ENCODE data around the gene ABCC3. TPM values are rescaled to one million over a fixed set of nuclear protein-coding genes. Genes with fewer than 3 reads are reported as not detected.

The ABCC3 gene, protein sequence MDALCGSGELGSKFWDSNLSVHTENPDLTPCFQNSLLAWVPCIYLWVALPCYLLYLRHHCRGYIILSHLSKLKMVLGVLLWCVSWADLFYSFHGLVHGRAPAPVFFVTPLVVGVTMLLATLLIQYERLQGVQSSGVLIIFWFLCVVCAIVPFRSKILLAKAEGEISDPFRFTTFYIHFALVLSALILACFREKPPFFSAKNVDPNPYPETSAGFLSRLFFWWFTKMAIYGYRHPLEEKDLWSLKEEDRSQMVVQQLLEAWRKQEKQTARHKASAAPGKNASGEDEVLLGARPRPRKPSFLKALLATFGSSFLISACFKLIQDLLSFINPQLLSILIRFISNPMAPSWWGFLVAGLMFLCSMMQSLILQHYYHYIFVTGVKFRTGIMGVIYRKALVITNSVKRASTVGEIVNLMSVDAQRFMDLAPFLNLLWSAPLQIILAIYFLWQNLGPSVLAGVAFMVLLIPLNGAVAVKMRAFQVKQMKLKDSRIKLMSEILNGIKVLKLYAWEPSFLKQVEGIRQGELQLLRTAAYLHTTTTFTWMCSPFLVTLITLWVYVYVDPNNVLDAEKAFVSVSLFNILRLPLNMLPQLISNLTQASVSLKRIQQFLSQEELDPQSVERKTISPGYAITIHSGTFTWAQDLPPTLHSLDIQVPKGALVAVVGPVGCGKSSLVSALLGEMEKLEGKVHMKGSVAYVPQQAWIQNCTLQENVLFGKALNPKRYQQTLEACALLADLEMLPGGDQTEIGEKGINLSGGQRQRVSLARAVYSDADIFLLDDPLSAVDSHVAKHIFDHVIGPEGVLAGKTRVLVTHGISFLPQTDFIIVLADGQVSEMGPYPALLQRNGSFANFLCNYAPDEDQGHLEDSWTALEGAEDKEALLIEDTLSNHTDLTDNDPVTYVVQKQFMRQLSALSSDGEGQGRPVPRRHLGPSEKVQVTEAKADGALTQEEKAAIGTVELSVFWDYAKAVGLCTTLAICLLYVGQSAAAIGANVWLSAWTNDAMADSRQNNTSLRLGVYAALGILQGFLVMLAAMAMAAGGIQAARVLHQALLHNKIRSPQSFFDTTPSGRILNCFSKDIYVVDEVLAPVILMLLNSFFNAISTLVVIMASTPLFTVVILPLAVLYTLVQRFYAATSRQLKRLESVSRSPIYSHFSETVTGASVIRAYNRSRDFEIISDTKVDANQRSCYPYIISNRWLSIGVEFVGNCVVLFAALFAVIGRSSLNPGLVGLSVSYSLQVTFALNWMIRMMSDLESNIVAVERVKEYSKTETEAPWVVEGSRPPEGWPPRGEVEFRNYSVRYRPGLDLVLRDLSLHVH (N-terminal part only)
- 10 to 100 TPM; 10.5 to 15.5 (median 12.9) TPM for polyA plus RNA-seq (ENCODE audit: insufficient read length in 3 of 3)
- long read RNA-seq, donor 1, result 0 reads
- long read RNA-seq, donor 2, result 0 reads
- long read RNA-seq, donor 3, result 0 reads
- long read RNA-seq, donor 4, partial matches to known transcripts, result 0 of 2 reads
- long read RNA-seq, donor 4, other reads (novel, unspliced or antisense), result 0 of 2 reads
- long read RNA-seq, donor 5, result 0 reads
- long read RNA-seq, donor 6, full-length matches to known transcripts, result 5 of 5 reads
- long read RNA-seq, donor 6, partial matches to known transcripts, result 0 of 5 reads
- long read RNA-seq, donor 6, other reads (novel, unspliced or antisense), result 0 of 5 reads
- long read RNA-seq, donor 7, partial matches to known transcripts, result 0 of 4 reads
- long read RNA-seq, donor 7, other reads (novel, unspliced or antisense), result 0 of 4 reads
- long read RNA-seq, donor 8, result 0 reads
- long read RNA-seq, donor 9, partial matches to known transcripts, result 0 of 1 reads
- long read RNA-seq, donor 9, other reads (novel, unspliced or antisense), result 0 of 1 reads
- long read RNA-seq, donor 10, result 0 reads
- long read RNA-seq, donor 11, partial matches to known transcripts, result 0 of 1 reads
- long read RNA-seq, donor 11, other reads (novel, unspliced or antisense), result 0 of 1 reads
- long read RNA-seq, donor 12, result 0 reads
- long read RNA-seq, donor 13, result 0 reads
- long read RNA-seq, donor 14, partial matches to known transcripts, result 0 of 1 reads
- long read RNA-seq, donor 14, other reads (novel, unspliced or antisense), result 0 of 1 reads
- long read RNA-seq, donor 15, result 0 reads
- long read RNA-seq, donor 16, full-length matches to known transcripts, result 6 of 6 reads
- long read RNA-seq, donor 16, partial matches to known transcripts, result 0 of 6 reads
- long read RNA-seq, donor 16, other reads (novel, unspliced or antisense), result 0 of 6 reads

DNA sequence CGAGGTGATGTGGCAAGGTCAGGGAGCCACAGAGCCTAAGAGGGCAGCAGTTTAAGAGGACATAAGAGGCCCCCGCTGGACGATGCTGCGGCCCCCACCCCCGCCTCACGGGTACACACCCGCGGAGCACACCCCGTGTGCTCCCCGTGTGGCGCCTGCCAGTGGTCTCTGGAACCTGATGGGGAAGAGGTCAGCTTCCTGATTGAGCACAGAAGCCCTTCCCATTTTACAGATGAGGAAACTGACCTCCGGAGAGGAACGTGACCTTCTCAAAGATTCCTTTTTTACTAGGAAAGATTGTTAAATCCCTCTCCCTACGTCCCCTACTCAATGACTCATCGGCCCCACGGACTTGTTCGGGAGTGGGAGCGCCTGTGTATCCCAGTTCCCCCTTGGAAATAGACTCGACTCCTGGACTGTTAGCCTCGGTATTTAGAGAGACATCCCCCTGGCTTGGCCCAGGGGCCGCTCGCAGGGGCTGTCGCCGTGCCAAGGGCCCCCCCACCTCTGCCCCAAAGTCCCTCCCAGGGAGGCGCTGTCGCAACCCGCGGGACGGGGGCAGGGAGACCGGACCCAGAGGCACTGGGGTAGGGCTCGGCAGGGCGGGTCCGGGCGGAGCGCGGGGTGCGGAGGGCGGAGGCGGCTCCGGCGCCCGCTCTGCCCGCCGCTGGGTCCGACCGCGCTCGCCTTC lies at the start of gene ABCC3:
TSS of gene ABCC3 (plus strand) at position 658 of the 691 bp plus-strand sequence. CDS start 56 bp downstream, outside the sequence.
- DNase-seq (ENCODE audit: extremely low read depth in 1 of 11, low read depth in 9 of 11, low spot score in 4 of 11), result no peak

DNA sequence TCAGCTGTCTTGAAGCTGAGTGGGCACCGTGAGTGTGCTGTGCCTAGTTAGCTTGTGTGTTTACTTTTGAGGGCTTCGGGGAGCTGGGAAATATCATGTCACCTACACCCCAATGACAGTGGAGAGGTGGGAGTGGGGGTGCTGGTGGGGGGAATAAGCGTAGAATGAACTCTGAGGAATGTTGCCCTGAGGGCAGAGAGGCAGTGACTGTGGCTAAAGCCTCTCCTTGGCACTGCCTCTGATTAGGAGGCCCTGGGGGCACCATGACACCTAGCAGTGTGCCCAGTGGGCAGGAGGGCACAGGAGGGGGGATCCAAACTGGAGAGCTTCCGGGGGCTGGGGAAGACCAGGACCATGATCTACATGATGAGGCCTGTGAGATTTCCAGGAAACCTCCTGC lies 49.3 kb upstream of the ABCC3 start:
- DNase-seq (ENCODE audit: extremely low read depth in 1 of 11, low read depth in 9 of 11, low spot score in 4 of 11), result no peak

DNA sequence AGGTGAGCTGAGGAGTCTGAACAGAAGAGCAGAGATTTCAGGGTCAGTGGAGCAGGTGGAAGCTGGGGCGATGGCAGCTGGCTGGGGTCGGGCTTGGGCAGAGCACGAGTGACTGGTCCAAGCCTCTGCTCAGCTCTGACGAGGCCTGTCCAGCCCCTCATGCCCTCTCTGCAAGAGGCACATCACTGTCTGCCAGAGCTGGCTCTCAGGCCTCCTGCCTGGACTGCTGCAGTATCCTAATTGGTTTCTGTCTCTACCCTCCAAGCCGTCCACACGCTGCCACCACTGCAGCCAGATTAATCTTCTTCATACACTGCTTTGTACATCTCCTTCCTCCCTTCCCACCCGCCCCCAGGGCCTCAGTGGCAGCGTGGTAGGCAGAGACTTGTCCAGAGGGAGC lies 48.8 kb upstream of the ABCC3 start:
- DNase-seq (ENCODE audit: extremely low read depth in 1 of 11, low read depth in 9 of 11, low spot score in 4 of 11), result no peak

DNA sequence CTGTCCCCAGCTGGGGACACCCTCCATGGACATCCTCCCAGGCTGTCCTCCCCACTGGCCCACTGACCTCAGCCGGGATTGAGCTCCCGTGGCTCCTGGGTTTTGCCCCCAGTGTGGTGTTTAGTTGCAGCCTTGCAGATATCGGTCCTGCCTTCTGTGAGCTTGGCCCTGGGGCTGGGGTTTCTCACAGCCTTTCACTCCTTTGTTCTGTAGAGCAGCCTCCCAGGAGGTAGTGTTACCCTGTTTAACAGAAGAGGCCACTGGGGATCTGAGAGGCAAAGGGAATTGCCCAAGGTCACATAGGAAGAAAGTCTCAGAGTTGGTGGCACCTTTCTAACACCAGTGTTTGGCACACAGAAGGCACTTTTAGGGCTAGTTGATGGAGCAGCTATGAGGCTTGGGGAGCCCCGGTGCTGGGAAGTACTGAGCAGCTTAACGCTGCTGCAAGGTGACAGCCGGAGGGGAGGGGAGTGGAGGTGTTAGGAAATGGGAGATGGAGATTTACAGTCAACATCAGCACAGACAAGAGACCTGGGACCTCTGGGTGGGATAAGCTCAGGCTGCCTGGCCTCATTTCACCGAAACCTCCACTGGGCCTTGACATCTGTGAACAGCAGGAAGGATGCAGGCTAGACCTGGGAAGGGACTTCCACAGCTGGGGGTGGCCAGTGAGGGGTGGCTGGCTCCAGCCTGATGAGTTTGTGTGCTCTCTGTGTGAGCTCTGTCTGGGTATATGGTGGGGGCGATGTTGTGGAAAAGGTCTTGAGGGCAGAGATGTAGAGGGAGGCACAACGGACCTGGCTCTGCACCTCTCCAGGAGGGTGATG lies 48.0 kb upstream of the ABCC3 start:
- no peak for DNase-seq (ENCODE audit: extremely low read depth in 1 of 11, low read depth in 9 of 11, low spot score in 4 of 11)

DNA sequence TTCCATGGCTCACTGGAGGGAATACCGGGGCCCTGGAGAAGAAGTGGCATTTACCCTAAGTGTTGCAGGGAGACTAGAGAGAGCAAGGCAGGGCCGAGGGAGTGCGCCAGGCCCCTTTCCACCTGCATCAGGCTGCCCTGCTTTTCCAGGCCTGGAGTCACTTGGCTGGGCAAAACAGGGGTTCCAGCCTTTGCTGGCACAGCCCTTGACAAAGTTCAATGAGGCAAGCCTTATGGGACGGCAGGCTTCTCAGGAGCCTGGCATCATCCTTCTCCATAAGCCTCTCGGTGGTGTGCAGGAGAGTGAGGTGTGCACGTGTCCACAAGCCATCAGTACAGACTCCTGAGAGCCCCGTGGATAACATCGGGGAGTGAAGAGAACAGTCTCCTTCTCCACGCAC lies 47.1 kb upstream of the ABCC3 start:
- no peak for DNase-seq (ENCODE audit: extremely low read depth in 1 of 11, low read depth in 9 of 11, low spot score in 4 of 11)

DNA sequence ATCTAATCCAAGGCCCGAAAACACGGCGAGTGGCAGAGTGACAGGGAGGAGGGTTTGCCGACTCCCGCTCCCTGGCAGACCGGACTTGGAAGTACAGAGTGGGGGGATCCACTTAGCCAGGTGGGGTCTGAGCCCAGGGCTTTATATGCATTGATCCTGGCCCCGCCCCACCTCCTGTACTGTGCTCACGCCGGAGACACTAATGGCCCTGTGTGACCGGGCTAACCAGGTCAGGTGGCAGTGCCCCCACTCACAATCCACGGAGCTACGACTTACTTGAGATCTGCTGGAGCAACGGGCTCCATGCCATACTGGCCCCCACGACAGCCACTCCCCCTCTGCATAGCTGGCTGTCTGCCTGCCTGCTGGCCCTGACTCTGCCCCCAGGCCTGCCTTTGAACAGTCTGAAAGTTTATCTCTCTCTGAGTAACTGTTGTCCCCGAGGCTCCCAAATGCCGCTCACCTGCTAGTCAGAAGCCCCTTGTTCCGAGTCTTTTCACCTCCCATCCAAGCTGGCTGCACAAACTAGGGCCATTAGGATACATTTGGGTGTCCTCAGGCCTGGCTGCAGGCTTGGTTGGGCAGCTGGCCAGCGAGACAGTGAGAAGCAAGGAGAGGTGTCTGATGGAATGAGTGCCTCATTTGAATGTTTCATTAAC lies 46.2 kb upstream of the ABCC3 start:
- DNase-seq (ENCODE audit: extremely low read depth in 1 of 11, low read depth in 9 of 11, low spot score in 4 of 11), result no peak

DNA sequence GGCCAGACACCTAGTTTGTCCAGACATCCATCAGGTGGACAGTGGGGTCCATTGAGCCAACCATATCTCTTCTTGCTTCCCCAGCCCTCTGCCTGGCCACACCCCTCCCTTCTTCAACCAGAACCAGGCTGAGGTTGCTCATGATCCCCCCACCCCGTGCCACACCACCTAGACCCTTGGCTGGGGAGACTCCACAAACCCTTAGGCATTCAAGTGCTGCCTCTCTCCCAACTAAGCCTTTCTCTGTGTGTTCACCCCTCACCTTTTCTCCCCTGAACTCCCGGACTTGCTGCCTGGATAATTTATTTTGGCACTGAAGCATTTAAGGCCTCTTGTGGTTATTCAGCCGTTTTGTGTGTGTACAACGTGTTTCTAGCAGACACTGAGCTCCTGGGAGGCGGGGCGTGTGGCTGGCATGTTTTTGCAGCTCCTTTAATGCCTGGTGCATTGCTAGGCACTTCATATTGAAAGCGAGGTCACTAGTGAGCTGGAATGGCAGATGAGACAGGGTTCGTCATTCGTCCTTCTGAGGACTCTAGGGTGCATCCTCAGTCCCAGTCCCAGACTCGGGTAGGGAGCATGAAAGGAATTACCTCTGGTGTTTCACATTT lies 45.5 kb upstream of the ABCC3 start:
- DNase-seq (ENCODE audit: extremely low read depth in 1 of 11, low read depth in 9 of 11, low spot score in 4 of 11), result peak in 4 of 11 donors; percentile 49 to 75 (median 60)

DNA sequence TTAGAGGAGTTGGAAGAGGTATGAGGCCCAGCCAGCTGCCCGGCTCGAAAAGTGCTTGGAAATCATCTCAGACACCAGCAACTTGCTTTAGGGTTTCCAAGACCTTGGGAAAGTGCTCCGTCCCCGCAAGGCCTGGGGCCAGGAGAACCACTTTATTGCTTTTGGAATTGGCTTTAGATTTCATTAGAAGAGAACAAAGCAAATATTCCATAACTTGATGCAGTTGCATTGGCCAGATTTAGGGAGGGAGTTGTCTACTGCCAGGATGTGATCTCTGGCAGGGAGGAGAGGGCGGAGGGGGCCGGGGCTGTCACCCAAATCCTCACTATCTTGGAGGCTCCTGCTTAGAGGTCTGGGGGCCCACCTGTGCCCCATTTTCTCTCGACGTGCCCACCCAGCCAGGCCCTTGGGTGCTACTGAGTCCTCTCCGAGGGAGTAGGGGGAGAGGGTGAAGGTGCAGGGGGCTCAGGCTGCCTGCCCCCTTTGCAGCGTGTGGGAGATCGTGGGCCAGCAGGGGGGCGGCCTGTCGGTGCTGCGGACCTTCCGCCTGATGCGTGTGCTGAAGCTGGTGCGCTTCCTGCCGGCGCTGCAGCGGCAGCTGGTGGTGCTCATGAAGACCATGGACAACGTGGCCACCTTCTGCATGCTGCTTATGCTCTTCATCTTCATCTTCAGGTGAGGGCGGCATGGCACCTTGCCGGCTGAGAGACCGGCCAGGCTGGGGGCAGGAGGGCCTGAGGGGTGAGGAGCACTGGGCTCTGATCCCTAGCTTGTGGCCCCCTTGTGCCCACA lies 43.5 kb upstream of the ABCC3 start:
- no peak for DNase-seq (ENCODE audit: extremely low read depth in 1 of 11, low read depth in 9 of 11, low spot score in 4 of 11)

DNA sequence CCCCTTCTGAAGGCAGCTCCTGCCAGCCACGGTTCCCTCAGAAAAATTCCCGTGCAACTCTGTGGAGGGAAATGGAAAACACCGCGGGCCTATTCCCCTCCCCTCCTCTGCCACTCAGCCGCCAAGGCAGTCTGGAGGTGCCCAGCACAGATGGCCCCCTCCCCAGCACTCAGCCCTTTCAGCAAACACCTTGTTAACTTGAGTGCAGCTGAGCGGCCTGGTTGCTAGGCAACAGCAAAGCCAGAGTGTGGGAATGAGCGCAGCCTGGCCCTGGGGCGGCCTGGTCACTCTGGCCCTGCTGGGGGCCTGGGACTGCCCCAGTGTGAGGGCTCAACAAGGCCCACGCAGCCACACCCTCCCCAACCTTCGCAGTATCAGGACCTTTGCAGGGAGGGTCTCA lies 41.4 kb upstream of the ABCC3 start:
- peak in 6 of 11 donors; percentile 53 to 71 (median 60) for DNase-seq (ENCODE audit: extremely low read depth in 1 of 11, low read depth in 9 of 11, low spot score in 4 of 11)

DNA sequence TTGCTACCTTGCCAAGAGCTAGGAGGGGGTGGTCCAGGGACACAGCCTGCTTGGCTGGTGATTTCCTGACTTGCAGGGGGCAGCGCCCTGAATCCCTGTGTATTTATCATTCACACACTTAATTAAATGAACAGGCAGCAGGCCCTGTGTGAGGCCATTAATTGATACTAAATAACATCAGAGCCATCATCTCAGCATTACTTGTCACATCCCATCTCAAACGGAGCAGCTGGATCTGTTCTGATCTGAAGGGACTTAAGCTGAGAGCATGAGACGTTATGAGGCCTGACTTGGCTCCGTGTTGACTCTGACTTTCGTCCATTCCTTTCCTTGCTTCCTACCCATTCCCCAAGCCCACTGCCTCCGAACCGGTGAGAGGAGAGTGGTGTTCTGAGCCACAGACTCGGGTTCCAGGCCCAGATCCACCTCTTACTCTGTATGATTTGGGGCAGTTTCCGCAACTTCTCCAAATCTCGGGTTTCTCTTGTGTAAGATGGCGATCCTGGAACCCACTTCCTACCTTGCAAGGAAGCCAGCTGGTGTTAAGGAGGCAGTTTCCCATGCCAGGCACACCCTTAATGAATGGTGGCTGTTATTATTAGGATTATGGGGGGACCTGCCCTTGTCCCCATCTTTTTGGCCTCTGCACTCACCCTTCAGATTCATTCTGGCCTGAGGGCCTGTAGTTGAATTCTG lies 40.4 kb upstream of the ABCC3 start:
- DNase-seq (ENCODE audit: extremely low read depth in 1 of 11, low read depth in 9 of 11, low spot score in 4 of 11), result no peak

DNA sequence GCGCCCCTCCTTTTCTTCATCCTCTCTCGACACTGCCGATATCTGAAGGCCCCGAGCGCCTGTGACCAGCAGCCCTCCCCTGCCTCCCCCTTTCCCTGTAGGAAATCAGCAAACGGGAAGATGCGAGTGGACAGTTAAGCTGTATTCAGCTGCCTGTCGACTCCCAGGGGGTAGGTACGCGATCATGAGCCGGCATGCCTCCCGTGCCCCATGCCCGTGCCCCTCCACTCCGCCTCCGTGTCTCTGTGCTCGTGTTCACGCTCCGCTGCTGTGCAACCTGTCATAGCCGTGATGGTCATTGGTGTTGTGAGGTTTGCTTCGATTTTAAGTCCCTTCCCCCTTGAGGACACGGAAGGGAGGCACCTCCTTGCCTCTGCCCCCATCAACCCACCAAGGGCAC lies 39.8 kb upstream of the ABCC3 start:
- DNase-seq (ENCODE audit: extremely low read depth in 1 of 11, low read depth in 9 of 11, low spot score in 4 of 11), result no peak

DNA sequence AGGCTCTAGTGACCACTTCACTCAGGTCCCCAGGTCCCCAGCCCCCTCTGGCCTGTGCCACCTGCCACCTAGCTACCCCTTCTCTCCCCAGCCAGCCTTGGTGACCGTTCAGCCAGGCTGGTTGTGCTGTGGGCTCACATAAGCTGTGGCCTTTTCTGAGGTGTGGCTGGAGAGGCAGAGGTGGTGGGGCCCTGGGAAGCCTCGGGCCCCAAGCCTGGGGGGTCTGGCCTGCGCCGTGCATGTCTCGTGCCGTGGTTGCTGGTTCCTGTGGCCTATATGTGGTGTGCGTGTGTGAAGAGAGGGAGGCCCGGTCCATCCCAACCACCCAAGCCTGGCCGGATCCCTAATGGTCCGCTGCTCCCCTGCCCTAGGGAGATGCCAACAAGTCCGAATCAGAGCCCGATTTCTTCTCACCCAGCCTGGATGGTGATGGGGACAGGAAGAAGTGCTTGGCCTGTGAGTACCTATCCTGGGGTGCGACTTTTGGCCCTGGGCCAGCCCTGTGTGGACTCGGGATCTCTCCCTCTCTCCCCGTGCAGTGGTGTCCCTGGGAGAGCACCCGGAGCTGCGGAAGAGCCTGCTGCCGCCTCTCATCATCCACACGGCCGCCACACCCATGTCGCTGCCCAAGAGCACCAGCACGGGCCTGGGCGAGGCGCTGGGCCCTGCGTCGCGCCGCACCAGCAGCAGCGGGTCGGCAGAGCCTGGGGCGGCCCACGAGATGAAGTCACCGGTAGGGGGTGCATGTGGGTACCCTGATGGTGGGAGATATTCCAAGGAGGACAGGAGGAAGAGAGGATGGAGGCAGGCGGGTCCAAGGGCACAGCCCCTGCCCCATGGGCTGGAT lies 38.3 kb upstream of the ABCC3 start:
- no peak for DNase-seq (ENCODE audit: extremely low read depth in 1 of 11, low read depth in 9 of 11, low spot score in 4 of 11)

DNA sequence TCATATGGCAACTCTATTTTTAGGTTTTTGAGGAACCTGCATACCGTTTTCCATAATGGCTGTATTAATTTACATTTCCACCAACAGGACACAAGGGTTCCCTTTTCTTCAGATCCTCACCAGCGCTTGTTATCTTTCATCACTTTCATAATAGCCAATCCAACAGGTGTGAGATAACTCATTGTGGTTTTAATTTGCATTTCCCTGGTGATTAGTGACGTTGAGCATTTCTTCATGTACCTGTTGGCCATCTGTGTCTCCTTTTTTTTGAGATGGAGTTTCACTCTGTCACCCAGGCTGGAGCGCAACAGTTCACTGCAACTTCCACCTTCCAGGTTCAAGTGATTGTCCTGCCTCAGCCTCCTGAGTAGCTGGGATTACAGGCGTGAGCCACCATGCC lies 36.2 kb upstream of the ABCC3 start:
- DNase-seq (ENCODE audit: extremely low read depth in 1 of 11, low read depth in 9 of 11, low spot score in 4 of 11), result no peak
